Sigmoid colon (tissue), 7 donors: Measurements from ENCODE around the gene IRGC. TPM values are rescaled to one million over a fixed set of nuclear protein-coding genes. Genes with fewer than 3 reads are reported as not detected.

Experiments used
- DNase-seq: peaks from one replicate; pipeline ENCODE4 v3.0.0-alpha.2; 2019
- H3K27ac ChIP-seq, 4 donors: fragments of 200-600 bp; sonication (generic); one replicate each; pipeline ENCODE4 v1.5.1; 2016 to 2019; ENCODE audit warnings: mild to moderate bottlenecking in 1 of 4
- H3K27me3 ChIP-seq, 3 donors: fragments of 200-600 bp; sonication (generic); one replicate each; pipeline ENCODE4 v1.5.1; 2019; ENCODE audit warnings: mild to moderate bottlenecking in 1 of 3
- H3K36me3 ChIP-seq, 4 donors: fragments of 200-600 bp; sonication (generic); one replicate each; pipeline ENCODE4 v1.5.1; 2016 to 2019
- H3K4me1 ChIP-seq, 4 donors: fragments of 200-600 bp; sonication (generic); one replicate each; pipeline ENCODE4 v1.5.1; 2017 to 2019
- H3K4me3 ChIP-seq, 4 donors: fragments of 200-600 bp; sonication (generic); one replicate each; pipeline ENCODE4 v1.5.1; 2017 to 2019; ENCODE audit warnings: mild to moderate bottlenecking in 2 of 4, moderate library complexity in 1 of 4
- H3K9me3 ChIP-seq, 4 donors: fragments of 200-600 bp in 3 of 4; sonication (generic) in 3 of 4; one replicate each; pipeline versions ENCODE4 v1.5.1 to v1.6.1; 2013 to 2019
- CTCF ChIP-seq, 4 experiments: fragments of 450-650 bp in 3 of 4; fragments of 200-600 bp in 1 of 4; IDR thresholded peaks; one replicate each; pipeline ENCODE4 v1.5.1; 2016 to 2019; ENCODE audit warnings: antibody characterized with exemption in 4 of 4, mild to moderate bottlenecking in 3 of 4, moderate library complexity in 2 of 4
- EP300 ChIP-seq, 4 donors: sonication (generic); formaldehyde crosslinking; IDR thresholded peaks; one replicate each; pipeline ENCODE4 v1.6.1; 2017; ENCODE audit warnings: antibody characterized with exemption in 4 of 4
- POLR2A ChIP-seq, 2 donors: fragments of 450-650 bp; IDR thresholded peaks; one replicate each; pipeline ENCODE4 v1.6.1; 2016; ENCODE audit warnings: antibody characterized with exemption in 2 of 2, mild to moderate bottlenecking in 2 of 2, moderate library complexity in 2 of 2
- POLR2AphosphoS5 ChIP-seq, 4 donors: sonication (generic); formaldehyde crosslinking; IDR thresholded peaks; one replicate each; pipeline ENCODE4 v1.6.1; 2017; ENCODE audit warnings: antibody characterized with exemption in 4 of 4
- WGBS, 2 donors: extraction: QIAGEN DNeasy Blood & Tissue Kit; methylation state at CpG; one replicate each; pipeline ENCODE4 v1.1.7; 2013; 5-methylcytosine and 5-hydroxymethylcytosine counted together
- intact Hi-C: fragments of 100-400 bp; cut with DNase I; formaldehyde crosslinking; loops from one replicate; pipeline ENCODE4 v1.15.1; 2023
- polyA plus RNA-seq, 3 donors: library from polyadenylated mRNA; stranded (reverse); fragments of 200-250 nt; gene quantifications; one replicate each; pipeline ENCODE4 v1.2.3, GENCODE V29; 2013
- total RNA-seq, 4 donors: library from RNA; depleted of rRNA; stranded (reverse); fragments of >200 nt; gene quantifications; one replicate each; pipeline ENCODE4 v1.1.0, GENCODE V29; 2016
- donor health status: healthy with polysubstance abuse.
- donor health status: Bipolar disorder and iron deficiency.
- donor health status: healthy.

Gene IRGC
- total and polyA plus RNA-seq, 7 donors: not detected

GRCh38 chr19:43718627-43719377 is 2.9 kb downstream of the IRGC start:
- WGBS, 2 donors: 95 to 96% methylated on average over 60 of the region's 60 CpGs
- no peaks in the 10 kb centered on the region for H3K36me3 ChIP-seq
- no peaks in the 10 kb centered on the region for H3K27me3 ChIP-seq
- no peaks in the 10 kb centered on the region for H3K9me3 ChIP-seq
- TF ChIP-seq POLR2A (IDR thresholded peaks at IDR 0.05): no peak
- intact Hi-C loops: no loop called here
- no peak overlapping the region for H3K4me3 ChIP-seq
- H3K27ac ChIP-seq: no peak overlapping the region
- H3K4me1 ChIP-seq: no peaks in the 10 kb centered on the region
- no peak for DNase-seq

- TF ChIP-seq CTCF (IDR thresholded peaks at IDR 0.05): no peak
- no peak for TF ChIP-seq EP300 (IDR thresholded peaks at IDR 0.05)
- no peak for TF ChIP-seq POLR2A (IDR thresholded peaks at IDR 0.05)
- no peak for TF ChIP-seq POLR2AphosphoS5 (IDR thresholded peaks at IDR 0.05)
- Histone ChIP-seq H3K27ac (no peak overlapping the region), H3K4me3 (no peak overlapping the region), H3K27me3 (no peaks in the 10 kb centered on the region), H3K9me3 (no peaks in the 10 kb centered on the region), H3K4me1 (no peaks in the 10 kb centered on the region), H3K36me3 (no peaks in the 10 kb centered on the region)
- WGBS, 2 donors: 93 to 95% methylated on average over 37 of the region's 37 CpGs
- DNase-seq: no peak
- intact Hi-C loops: no loop called here
Measured at GRCh38 chr19:43719378-43719868, 3.5 kb downstream of the IRGC start.

- no peak for TF ChIP-seq CTCF (IDR thresholded peaks at IDR 0.05)
- no peak for TF ChIP-seq EP300 (IDR thresholded peaks at IDR 0.05)
- TF ChIP-seq POLR2AphosphoS5 (IDR thresholded peaks at IDR 0.05): no peak
- DNase-seq: no peak
- Histone ChIP-seq H3K27ac (no peak overlapping the region), H3K9me3 (no peaks in the 10 kb centered on the region), H3K36me3 (no peaks in the 10 kb centered on the region), H3K4me3 (no peak overlapping the region), H3K4me1 (no peaks in the 10 kb centered on the region), H3K27me3 (no peaks in the 10 kb centered on the region)
- WGBS, 2 donors: 68 to 71% methylated on average over 5 of the region's 5 CpGs
- intact Hi-C loops: no loop called here
Measured at GRCh38 chr19:43719918-43720317, 4.0 kb downstream of the IRGC start.

- H3K4me3 ChIP-seq: no peak overlapping the region
- H3K4me1 ChIP-seq: no peaks in the 10 kb centered on the region
- H3K27ac ChIP-seq: no peak overlapping the region
- 85 to 90% methylated on average over 10 of the region's 10 CpGs for WGBS, 2 donors
- no peak for DNase-seq
- TF ChIP-seq POLR2AphosphoS5 (IDR thresholded peaks at IDR 0.05): no peak
- TF ChIP-seq POLR2A (IDR thresholded peaks at IDR 0.05): no peak
- TF ChIP-seq EP300 (IDR thresholded peaks at IDR 0.05): no peak
- no peak for TF ChIP-seq CTCF (IDR thresholded peaks at IDR 0.05)
- H3K36me3 ChIP-seq: no peaks in the 10 kb centered on the region
- no peaks in the 10 kb centered on the region for H3K9me3 ChIP-seq
- intact Hi-C loops: no loop called here
- H3K27me3 ChIP-seq: no peaks in the 10 kb centered on the region
Measured at GRCh38 chr19:43720936-43721335, 5.1 kb downstream of the IRGC start.

GRCh38 chr19:43721469-43722048 is 5.7 kb downstream of the IRGC start:
- no peak for DNase-seq
- Histone ChIP-seq H3K9me3 (no peaks in the 10 kb centered on the region), H3K27me3 (no peaks in the 10 kb centered on the region), H3K36me3 (no peaks in the 10 kb centered on the region), H3K4me3 (no peak overlapping the region), H3K27ac (no peak overlapping the region), H3K4me1 (no peaks in the 10 kb centered on the region)
- WGBS, 2 donors: 73 to 81% methylated on average over 5 of the region's 5 CpGs
- TF ChIP-seq EP300 (IDR thresholded peaks at IDR 0.05) (no peak), POLR2AphosphoS5 (IDR thresholded peaks at IDR 0.05) (no peak), CTCF (IDR thresholded peaks at IDR 0.05) (no peak), POLR2A (IDR thresholded peaks at IDR 0.05) (no peak)
- intact Hi-C loops: no loop called here
